ENCODE results near the gene TRABD. TPM values are rescaled to one million over a fixed set of nuclear protein-coding genes. Genes with fewer than 3 reads are reported as not detected.
"Not testable (repeated sequence)": the region's sequence is repeated elsewhere in the genome, so short reads cannot be mapped to it uniquely, and the experiment has no call there.

TRABD gene, protein sequence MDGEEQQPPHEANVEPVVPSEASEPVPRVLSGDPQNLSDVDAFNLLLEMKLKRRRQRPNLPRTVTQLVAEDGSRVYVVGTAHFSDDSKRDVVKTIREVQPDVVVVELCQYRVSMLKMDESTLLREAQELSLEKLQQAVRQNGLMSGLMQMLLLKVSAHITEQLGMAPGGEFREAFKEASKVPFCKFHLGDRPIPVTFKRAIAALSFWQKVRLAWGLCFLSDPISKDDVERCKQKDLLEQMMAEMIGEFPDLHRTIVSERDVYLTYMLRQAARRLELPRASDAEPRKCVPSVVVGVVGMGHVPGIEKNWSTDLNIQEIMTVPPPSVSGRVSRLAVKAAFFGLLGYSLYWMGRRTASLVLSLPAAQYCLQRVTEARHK
- total RNA-seq (2014; rRNA removed; shearing (Covaris generic)): 21.8 and 26.3 TPM in 2 replicates

DNA sequence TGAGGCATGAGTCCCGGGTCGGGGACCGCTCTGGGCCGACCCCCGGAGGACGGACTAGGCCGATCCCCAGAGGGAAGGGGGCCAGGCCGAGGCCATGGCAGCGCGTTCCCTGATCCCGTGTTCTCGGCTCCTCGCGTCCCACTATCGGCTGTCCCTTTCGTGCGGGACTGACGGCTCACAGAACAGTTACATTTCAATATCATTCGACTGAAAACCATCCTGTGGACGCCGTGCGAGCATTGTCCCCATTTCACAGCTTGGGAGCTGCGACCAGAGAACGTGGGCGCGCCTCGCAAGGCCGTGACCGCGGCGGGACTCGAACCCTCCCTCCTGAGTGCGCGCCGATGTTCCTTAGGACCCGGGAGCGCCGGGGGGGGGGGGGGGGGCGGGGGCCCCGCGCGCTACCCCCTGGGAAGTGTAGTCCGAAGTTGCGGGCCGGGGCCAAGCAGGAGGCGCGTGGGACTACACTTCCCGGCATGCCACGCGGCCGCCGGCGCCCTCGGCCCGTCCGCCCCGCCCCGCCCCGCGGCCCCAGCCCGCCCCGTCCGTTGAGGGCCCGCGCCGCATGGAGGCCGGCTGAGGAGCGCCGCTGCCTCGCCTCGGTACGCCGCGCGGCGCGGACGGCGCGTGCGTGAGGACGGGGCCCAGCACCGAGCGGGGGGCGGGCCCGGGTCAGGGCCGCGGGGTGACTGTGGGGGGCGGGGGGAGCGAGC lies at the start of gene TRABD:
Gene TRABD (plus strand): TSS at position 539 of the 713 bp plus-strand sequence. CDS start 7,148 bp downstream, outside the sequence.
- peak; percentile 94 for DNase-seq (ENCODE audit: low read depth)

DNA sequence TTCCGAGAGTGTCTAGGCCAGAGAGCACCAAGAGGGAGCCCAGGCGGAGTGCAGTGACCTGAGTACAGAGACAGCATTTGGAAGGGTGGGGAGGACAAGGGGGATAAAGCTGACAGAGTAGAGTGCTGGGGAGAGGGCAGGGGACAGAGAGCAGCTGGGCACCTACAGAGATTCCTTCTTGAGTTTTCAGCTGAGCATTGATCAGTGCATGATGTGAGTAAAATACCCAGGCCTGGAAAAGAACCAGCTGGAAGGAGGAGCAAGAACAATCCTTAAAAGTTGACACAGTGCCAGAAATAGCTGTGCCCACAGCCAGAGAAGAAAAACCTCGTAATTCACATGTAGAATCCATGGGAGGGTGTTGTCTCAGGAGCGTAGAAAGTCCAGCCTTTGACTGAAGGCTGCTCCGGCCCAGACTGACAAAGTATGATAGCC lies 49.1 kb upstream of the TRABD start:
- DNase-seq (ENCODE audit: low read depth): no peak

DNA sequence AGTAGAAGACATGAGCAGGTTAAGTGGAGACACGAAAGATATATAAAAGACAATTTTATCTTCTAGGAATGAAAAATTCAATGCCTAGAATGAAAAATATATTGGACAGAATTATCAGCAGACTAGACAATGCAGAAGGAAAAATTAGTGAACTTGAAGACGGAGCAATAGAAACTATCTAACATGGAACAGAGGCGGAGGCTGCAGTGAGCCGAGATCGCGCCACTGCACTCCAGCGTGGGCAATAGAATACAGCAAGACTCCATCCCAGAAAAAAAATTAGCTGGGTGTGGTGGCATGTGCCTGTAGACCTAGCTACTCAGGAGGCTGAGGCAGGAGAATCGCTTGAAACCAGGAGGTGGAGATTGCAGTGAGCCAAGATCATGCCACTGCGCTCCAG lies 48.4 kb upstream of the TRABD start:
- DNase-seq (ENCODE audit: low read depth): not testable (repeated sequence)

DNA sequence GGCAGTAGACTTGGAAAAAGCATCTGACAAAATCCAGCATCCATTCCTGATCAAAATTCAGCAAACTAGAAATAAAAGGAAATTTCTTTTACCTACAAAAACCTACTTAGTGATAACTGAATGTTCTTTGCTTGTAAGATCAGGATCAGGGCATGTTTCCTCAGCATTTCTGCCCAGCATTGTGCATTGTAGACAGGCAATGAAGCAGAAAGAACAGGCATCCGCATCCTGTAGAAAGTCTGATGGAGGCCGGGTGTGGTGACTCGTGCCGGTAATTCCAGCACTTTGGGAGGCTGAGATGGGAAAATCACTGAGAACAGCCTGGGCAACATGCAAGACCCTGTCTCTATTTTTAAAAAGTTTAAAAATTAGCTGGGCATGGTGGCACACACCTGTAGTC lies 47.7 kb upstream of the TRABD start:
- DNase-seq (ENCODE audit: low read depth): no peak

DNA sequence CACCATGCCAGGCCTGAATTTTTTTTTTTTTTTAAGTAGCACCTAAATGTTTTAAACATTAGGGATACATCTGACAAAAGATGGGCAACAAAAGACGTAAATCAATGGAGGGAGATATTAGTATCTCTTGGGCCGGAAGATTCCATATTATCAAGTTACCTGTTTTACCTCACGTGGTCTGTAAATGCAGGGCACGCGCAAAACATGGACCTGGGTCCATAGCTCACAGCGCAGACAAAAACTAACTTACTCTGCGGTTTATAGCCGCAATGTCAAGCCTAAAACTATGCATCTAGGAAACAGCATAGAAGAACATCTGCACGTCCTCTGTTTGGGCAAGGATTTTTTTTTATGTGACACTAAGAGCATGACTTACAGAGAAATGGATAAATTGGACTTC lies 46.7 kb upstream of the TRABD start:
- DNase-seq (ENCODE audit: low read depth): no peak

DNA sequence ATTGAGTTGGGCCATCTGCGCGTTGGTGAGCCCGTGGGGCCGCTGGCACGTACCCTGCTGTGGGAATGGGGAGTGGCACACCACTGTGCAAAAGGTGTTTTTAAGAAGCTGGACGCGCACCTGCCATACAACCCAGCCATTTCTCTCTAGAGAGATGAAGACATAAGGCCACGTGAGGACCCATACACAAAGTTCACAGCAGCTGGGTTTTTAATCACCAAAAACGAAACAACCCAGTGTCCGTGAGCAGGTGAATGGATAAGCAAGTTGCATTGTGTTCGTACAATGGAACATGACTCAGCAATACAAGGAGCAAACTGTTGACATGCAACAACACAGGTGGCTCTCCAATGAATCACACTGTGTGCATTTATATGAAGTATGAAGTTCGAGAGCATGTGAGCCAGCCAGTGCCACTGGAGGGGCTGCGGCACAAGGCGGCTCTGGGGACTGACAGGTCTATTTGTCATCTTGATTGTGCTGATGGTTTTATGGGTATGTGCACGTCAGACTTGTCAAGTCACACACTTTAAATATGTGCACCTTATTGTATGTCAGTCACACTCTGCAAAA lies 45.8 kb upstream of the TRABD start:
- DNase-seq (ENCODE audit: low read depth): no peak

DNA sequence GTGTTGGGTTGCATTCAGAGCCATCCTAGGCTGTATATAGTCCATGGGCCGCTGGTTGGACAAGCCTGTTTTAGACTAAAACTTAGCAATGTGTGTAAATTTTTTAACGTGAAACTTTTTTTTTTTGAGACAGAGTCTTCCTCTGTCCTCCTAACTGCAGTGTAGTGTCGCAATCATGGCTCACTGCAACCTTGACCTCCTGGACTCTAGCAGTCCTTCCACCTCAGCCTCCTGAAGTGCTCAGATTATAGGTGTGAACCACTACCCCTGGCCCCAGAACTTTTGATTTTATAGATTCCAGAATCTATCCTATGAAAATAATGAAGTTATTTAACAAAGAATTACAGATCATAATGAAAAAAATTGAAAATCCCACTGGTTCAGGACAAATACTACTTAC lies 45.1 kb upstream of the TRABD start:
- no peak for DNase-seq (ENCODE audit: low read depth)

DNA sequence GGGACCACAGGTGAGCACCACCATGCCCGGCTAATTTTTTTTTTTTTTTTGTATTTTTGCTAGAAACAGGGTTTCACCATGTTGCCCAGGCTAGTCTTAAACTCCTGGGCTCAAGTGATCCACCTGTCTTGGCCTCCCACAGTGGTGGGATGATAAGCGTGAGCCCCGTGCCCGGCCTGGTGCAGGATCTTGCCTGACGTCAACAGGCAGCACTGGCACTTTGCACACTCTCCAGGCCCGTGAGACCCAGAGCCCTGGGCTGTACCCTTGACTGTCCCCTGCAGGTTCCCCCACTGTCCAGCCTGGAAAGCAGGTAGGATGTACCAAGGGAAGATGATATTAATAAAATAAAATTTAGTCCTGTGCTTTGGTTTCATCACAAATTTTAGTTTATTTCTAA lies 44.3 kb upstream of the TRABD start:
- DNase-seq (ENCODE audit: low read depth): no peak

DNA sequence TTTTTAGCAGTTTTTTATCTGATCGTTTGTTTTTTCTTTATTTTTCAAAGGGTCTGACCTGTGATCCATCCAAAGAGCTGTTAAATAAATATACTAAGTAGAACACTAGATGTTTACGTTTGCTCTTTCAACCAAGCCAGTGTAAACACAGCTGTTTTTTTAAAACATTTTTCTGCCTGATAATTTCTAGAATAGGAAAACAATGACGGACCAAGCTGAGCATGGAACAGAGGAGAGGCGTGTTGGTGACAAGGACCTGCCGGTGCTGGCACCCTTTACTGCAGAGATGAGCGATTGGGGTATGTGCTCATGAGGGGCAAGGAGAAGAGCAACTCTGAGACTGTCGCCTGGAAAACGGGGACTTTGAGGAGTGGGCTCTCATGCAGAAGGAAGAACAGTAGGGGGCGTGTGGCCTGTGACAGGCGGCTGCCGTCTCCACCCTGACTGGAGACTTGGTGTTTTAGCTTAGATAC lies 43.8 kb upstream of the TRABD start:
- no peak for DNase-seq (ENCODE audit: low read depth)

DNA sequence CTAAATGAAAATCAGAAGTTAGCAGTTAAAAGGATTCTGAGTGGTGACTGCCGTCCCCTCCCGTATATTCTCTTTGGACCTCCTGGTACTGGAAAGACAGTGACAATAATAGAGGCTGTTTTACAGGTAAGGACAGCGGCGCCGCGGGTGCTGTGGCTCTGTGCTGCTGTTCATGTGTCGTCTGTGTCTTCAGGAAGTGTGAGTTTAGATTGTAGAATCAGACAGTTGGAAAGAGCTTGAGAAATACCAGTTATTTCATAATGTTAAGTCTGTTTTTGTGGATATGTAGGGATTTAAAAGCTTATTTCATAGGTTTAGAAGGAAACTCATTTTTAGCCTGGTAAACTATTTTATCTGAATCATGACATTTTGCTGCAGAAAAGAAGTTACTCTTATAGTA lies 42.6 kb upstream of the TRABD start:
- DNase-seq (ENCODE audit: low read depth): no peak

DNA sequence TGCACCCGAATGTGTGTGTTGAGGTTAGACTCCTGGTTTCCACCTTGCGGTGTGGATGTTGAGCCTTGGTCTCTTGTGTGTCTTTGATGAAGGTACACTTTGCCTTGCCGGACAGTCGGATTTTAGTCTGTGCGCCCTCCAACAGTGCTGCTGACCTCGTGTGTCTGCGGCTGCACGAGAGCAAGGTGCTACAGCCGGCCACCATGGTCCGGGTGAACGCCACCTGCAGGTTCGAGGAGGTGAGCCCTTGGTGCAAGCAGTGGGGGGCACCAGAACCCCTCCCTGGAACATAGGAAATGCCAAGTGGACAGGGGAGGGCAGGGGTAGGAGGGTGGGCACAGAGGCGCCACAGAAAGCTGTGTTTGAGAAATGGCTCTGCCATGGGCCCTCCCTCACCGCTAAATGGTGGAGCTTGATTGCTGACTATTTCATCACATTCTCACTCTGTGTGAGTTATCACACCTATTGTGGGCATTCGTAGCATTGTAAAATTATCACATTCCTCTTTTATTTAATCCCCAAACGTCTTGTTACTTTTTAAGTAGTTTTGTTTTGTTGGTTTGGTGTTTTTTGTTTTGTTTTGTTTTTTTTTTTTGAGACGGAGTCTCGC lies 41.6 kb upstream of the TRABD start:
- DNase-seq (ENCODE audit: low read depth): no peak

DNA sequence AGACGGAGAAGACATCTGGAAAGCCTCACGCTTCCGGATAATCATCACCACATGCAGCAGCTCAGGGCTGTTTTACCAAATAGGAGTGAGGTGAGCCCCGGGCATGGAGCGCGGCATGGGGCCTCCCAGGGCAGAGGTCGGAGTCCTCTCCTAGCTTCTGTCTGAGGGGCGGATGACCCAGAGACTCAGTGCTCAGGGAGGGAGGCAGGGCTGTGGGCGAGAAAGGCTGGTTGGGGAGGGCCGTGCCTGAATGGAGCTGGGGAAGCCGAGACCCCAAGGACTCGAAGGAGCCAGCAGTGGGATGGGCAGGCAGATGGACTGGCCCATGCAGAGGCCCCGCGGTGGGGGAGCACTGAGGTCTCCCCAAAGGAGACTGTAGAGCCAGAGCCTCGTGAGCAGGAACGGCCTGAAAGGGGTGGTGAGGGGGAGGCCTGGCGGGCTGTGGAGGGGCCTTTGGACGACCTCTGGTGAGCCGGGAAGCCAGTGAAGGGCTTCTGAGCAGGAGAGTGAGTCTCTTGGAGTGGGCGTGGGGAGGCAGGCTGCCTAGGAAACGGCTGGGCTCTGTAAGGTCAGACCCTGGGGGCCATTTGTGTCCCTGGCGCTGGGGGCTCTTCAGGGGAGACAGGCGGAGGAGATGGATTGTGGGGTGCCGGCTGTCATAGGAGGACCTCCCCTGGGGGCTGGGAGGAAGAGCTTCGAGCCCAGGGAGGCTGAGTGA lies 39.8 kb upstream of the TRABD start:
- DNase-seq (ENCODE audit: low read depth): no peak

DNA sequence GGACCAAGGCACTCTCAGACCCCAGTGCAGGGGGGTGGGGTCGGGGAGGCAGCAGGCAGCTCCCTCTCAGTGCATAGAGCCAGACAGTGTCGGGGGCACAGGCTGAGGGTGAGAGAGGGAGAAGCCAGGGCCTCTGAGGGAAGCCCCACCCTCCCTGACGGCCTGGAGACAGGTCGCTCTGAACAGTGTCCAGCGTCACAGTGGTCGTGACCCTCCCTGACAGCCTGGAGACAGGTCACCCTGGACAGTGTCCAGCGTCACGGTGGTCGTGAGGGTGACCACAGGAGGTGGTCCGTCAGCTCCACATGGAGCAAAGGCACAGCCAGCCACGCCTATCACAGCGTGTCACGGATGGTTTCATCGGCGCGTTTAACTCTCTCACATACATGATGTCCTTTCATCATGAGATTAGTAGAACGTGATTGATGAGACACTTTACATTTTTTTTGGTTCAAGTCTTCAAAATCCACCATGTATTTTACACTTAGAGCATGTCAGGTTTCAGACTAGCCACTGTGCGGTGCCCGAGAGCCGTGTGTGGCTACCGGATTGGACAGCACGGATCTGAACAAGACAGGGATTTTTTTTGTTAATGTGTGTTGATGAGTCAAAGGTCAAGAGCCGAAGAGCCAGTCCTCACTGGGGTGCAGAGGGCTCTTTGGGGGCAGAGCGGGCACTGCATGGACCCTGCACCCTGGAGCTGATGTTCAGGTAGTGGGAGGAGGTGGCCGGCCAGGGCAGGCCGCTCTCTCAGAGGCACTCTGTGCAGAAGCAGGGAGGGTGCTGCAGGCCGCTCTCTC lies 39.1 kb upstream of the TRABD start:
- DNase-seq (ENCODE audit: low read depth): peak; percentile 72

DNA sequence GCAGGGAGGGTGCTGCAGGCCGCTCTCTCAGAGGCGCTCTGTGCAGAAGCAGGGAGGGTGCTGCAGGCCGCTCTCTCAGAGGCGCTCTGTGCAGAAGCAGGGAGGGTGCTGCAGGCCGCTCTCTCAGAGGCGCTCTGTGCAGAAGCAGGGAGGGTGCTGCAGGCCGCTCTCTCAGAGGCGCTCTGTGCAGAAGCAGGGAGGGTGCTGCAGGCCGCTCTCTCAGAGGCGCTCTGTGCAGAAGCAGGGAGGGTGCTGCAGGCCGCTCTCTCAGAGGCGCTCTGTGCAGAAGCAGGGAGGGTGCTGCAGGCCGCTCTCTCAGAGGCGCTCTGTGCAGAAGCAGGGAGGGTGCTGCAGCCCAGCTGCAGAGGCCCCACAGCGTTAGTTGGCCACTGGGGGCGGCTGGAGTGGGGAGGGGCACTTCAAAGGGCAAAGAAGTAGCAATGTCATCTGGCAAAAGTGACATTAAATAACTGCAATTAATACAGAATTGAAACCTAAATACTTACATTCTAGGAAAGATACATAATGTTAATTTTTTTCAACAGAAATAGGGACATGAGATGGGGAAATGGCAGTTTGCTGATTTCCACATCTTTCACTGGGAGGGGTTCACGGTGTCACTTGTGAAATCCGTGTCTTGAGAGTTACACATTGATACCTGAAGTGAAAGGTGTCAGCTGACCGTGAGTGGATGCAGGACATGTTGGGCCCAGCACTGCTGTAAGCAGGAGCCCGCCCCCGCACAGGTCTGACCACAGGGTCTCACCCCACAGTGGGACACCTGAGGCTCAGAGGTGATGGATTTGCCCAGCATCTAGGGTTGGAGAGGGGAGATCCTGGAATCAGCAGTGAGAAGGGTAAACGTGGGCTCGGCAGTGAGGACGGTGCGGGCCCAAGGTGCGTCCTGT lies 38.2 kb upstream of the TRABD start:
- DNase-seq (ENCODE audit: low read depth): not testable (repeated sequence)

DNA sequence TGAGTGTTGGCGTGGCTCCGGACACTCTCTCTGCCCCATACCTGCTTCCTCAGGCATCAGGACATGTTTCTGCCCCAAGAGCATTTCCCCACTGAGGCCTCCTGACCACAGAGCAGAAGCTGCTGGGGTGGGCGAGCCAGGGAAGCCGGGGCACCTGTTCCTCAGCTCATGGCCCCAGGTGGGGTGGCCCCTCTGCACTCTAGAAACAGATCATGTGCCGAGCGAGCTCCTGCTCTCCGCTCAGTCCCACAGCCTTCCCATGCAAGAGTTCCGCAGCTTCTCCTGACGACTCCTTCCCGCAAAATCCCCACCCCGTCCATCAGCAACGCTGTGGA lies 37.6 kb upstream of the TRABD start:
- DNase-seq (ENCODE audit: low read depth): no peak

DNA sequence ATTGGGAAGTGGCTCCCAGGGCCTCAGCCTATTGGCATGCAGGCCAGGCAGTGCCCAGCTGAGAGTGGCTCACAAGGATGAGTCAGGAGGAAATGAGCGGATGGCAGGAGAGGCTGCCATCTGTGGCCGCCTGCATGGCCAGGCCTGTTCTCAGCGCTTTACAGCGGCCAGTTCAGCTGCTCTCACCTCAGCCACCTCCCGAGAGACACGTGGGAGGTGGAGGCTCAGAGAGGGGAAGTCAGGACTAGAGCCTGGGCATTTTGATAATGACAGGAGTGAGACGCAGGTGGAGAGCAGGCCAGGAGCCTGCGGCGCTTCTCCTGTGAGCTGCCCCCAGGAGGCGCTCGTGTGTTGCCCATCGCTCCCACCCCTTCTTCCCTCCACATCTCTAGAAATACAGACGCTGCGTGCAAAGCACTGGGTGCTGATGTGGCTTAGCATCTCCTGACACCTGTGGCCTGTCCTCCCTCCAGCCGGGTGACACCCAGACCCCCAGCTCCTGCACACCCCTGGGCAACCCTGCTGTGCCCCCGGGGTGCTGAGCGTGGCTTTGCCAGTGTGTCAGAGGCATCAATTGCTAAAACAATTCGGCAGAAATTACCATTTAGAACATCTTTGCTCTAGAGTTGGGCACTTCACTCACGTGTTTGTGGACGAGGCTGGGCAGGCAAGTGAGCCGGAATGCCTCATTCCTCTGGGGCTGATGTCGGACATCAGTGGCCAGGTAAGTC lies 36.6 kb upstream of the TRABD start:
- DNase-seq (ENCODE audit: low read depth): peak; percentile 91

DNA sequence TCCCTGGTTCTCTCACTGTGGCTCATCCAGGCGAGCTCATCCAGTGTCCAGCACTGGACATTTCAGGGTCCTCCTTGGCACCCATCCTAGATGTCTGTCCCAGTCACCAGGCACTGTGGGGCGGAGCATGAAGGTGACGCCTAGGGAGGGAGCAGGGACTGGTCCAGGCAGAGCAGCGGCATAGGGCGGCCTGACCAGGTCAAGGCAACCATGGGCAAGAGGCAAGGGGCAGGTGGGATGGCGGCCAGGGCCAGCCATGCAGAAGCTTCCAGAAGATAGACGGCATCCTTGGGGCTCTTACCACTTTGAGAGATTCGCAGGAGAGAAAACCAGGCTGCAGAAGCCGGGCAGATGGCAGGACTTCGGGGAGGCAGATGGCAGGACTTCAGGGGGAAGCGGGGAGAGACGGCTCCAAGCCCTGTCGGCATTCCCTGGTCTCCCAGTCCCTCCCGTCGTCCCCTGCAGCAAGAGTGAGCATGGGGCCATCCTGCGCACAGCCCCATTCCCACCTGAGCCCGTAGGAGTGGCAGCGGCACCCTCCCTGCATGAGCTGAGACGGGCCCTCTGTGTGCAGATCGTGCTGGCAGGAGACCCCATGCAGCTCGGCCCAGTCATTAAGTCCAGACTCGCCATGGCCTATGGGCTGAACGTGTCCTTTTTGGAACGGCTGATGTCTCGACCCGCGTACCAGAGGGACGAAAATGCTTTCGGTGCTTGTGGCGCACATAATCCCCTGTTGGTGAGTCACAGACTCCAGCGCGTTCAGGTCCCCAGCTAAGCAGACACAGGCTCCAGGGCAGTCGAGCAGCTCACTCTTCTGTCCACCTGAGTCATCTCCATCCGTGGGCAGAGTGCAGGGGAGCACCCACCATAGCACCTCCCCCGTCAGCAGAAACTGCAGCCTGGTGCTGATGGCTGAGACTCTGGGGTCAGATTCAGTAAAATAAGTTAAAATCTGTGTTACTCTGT lies 35.3 kb upstream of the TRABD start:
- peak; percentile 45 for DNase-seq (ENCODE audit: low read depth)
